Measurements from ENCODE around the gene HES1.

Gene HES1

DNA sequence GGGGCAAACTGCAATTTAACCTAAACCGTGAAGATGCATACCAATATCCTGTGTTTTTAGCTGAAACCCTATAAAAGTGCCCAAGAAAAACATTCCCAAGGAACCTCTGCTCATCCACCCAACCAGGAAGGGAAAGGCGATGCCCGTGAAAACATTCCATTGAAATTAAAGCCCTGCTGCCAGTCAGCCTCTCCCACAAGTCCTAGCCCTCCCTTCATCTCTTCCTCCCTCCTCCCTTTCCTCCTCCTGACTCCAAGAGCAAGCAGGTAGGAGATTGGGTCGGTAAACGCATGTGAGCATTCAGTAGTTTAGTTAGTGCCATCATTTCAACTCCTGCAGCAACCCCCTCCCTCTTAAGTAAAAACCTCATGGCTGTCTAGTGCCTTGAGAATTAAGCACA lies 27.7 kb downstream of the HES1 start:
- H3K4me1 ChIP-seq (ENCODE audit: control insufficient read depth, insufficient read depth, low read length), result peaks cover 9% of the 10 kb centered on the region
- no peak overlapping the region for H3K27ac ChIP-seq (ENCODE audit: low read length)
- H3K36me3 ChIP-seq (ENCODE audit: control insufficient read depth in 2 of 2, insufficient read depth in 2 of 2, low read length in 2 of 2), result no peaks in the 10 kb centered on the region

GRCh38 chr3:194164861-194165260 lies 28.9 kb downstream of the HES1 start:
- H3K27ac ChIP-seq (ENCODE audit: low read length), result no peak overlapping the region
- H3K36me3 ChIP-seq (ENCODE audit: control insufficient read depth in 2 of 2, insufficient read depth in 2 of 2, low read length in 2 of 2), result no peaks in the 10 kb centered on the region
- no peak overlapping the region for H3K4me3 ChIP-seq (ENCODE audit: low read length in 2 of 2)
- H3K27me3 ChIP-seq (ENCODE audit: control insufficient read depth in 1 of 2, insufficient read depth in 2 of 2, low read length in 2 of 2), result no peaks in the 10 kb centered on the region
- H3K9ac ChIP-seq (ENCODE audit: low read length in 2 of 2), result no peak overlapping the region
- H3K4me1 ChIP-seq (ENCODE audit: control insufficient read depth, insufficient read depth, low read length), result peaks cover 9% of the 10 kb centered on the region
- H3K9me3 ChIP-seq (ENCODE audit: control insufficient read depth in 2 of 2, low read length in 2 of 2), result no peaks in the 10 kb centered on the region

More for the DNA sequence above, 27.7 kb downstream of the HES1 start:
- Histone ChIP-seq H3K9me3 (ENCODE audit: control insufficient read depth in 2 of 2, low read length in 2 of 2) (no peaks in the 10 kb centered on the region), H3K4me3 (ENCODE audit: low read length in 2 of 2) (no peak overlapping the region), H3K9ac (ENCODE audit: low read length in 2 of 2) (no peak overlapping the region), H3K27me3 (ENCODE audit: control insufficient read depth in 1 of 2, insufficient read depth in 2 of 2, low read length in 2 of 2) (no peaks in the 10 kb centered on the region)

GRCh38 chr3:194165271-194166018 lies 29.5 kb downstream of the HES1 start:
- no peaks in the 10 kb centered on the region for H3K9me3 ChIP-seq (ENCODE audit: control insufficient read depth in 2 of 2, low read length in 2 of 2)
- H3K4me3 ChIP-seq (ENCODE audit: low read length in 2 of 2), result no peak overlapping the region
- H3K9ac ChIP-seq (ENCODE audit: low read length in 2 of 2), result no peak overlapping the region
- H3K36me3 ChIP-seq (ENCODE audit: control insufficient read depth in 2 of 2, insufficient read depth in 2 of 2, low read length in 2 of 2), result no peaks in the 10 kb centered on the region
- H3K27ac ChIP-seq (ENCODE audit: low read length), result no peak overlapping the region
- peaks cover 9% of the 10 kb centered on the region for H3K4me1 ChIP-seq (ENCODE audit: control insufficient read depth, insufficient read depth, low read length)
- no peaks in the 10 kb centered on the region for H3K27me3 ChIP-seq (ENCODE audit: control insufficient read depth in 1 of 2, insufficient read depth in 2 of 2, low read length in 2 of 2)

DNA sequence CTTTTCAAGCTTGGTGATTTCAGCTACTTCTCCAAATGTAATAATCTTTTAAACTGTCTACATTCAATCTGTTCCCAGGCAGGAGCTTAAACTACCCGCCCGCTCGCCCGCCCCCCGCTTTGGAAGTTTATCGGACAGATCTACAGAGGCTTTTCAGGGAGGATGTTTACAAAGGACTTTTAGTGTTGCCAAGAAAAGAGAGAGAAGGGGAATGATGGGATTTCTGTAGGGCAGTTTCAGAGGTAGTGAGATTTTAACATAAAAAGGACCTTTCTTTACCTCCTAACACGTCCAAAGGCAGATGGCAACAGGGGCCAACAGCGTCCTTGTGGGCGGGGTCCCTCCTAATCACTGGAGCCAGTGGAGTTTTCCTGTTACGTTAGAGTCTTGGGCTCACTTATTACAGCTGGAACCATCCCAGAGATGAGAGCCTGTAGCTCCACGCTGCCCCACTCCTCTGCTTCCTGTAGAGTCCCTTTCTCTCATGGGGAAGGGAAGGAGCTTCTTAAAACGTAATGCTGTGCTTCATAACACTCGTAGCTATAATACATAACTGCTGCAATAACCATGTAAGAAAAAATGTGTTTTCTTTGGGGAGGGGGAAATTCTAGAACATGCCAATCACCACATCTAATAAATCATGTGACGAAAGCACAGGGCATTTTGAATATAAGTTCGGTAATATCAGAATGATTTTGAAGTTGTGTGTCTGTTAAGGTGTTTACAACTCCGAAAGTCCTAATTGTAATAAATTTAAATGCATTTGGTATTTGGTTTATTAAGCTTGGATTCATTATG lies 30.9 kb downstream of the HES1 start:
- peak overlapping the region in 1 of 2 donors; percentile 36 for H3K9ac ChIP-seq (ENCODE audit: low read length in 2 of 2)
- no peaks in the 10 kb centered on the region for H3K9me3 ChIP-seq (ENCODE audit: control insufficient read depth in 2 of 2, low read length in 2 of 2)
- peak overlapping the region; percentile 66 to 67 for H3K4me3 ChIP-seq (ENCODE audit: low read length in 2 of 2)
- no peak overlapping the region for H3K27ac ChIP-seq (ENCODE audit: low read length)
- H3K4me1 ChIP-seq (ENCODE audit: control insufficient read depth, insufficient read depth, low read length), result peaks cover 9% of the 10 kb centered on the region
- H3K27me3 ChIP-seq (ENCODE audit: control insufficient read depth in 1 of 2, insufficient read depth in 2 of 2, low read length in 2 of 2), result no peaks in the 10 kb centered on the region
- H3K36me3 ChIP-seq (ENCODE audit: control insufficient read depth in 2 of 2, insufficient read depth in 2 of 2, low read length in 2 of 2), result no peaks in the 10 kb centered on the region

DNA sequence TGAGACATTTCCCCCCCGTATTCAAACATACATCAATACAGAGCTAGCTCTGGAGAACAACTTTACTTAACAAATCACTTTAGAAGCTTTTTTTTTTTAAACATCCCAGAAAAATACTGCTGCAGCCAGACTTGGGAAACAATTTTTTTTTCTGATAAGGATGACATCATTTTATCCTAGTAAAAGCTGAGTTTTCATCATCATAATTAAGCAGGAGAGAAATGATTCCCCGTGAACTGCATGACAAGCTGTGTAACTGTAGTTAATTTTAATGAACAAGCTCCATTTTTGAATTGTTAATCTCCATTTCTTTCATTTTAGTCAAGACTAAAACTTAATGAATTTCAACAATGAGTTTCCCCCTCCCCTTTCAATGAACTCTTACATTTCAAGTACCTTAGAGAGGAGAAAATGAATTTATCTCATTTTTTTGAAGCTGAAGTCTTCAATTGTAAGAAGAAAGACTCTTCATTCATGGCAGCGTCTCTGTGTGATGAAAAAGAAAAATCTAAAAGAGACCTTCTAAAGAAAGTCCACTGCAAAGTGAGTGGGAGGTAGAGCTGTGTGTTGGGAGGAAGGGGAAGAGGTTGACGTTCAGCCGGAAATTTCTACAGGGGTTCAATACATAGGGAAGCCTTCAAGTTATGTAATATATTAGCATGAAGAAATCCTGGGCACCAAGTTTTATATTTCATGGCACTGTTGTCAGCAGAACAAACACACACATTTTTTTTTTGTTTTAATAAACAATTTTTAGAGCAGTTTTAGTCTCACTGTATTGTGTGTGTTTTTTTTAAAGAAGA lies 31.7 kb downstream of the HES1 start:
- Histone ChIP-seq H3K36me3 (ENCODE audit: control insufficient read depth in 2 of 2, insufficient read depth in 2 of 2, low read length in 2 of 2) (no peaks in the 10 kb centered on the region), H3K9ac (ENCODE audit: low read length in 2 of 2) (no peak overlapping the region), H3K27ac (ENCODE audit: low read length) (no peak overlapping the region), H3K4me3 (ENCODE audit: low read length in 2 of 2) (no peak overlapping the region), H3K4me1 (ENCODE audit: control insufficient read depth, insufficient read depth, low read length) (peaks cover 9% of the 10 kb centered on the region), H3K9me3 (ENCODE audit: control insufficient read depth in 2 of 2, low read length in 2 of 2) (no peaks in the 10 kb centered on the region), H3K27me3 (ENCODE audit: control insufficient read depth in 1 of 2, insufficient read depth in 2 of 2, low read length in 2 of 2) (no peaks in the 10 kb centered on the region)

- Histone ChIP-seq H3K4me3 (ENCODE audit: low read length in 2 of 2) (no peak overlapping the region), H3K4me1 (ENCODE audit: control insufficient read depth, insufficient read depth, low read length) (peaks cover 9% of the 10 kb centered on the region)
Measured at GRCh38 chr3:194168994-194169393, 33.0 kb downstream of the HES1 start.

DNA sequence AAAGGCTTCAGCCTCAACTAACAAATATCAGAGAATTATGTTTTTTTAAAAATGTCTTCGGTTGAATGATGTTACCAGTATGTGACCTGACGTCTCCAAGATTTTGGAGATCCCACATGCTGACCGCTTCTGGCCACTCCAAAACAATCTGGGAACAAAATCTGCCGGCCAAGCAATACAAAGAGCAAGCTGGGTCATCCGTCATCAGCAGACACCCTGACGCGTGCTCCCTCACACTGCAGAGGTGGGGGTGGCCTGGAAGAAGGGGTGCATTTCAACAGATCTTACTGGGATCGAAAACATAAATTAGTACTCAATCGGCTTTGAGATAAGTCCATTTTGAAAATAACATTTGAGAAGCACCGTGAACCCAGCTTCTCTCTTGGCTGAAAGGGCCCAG lies 33.6 kb downstream of the HES1 start:
- Histone ChIP-seq H3K9me3 (ENCODE audit: control insufficient read depth in 2 of 2, low read length in 2 of 2) (no peaks in the 10 kb centered on the region), H3K4me1 (ENCODE audit: control insufficient read depth, insufficient read depth, low read length) (peaks cover 9% of the 10 kb centered on the region), H3K27ac (ENCODE audit: low read length) (no peak overlapping the region), H3K4me3 (ENCODE audit: low read length in 2 of 2) (no peak overlapping the region), H3K9ac (ENCODE audit: low read length in 2 of 2) (no peak overlapping the region), H3K27me3 (ENCODE audit: control insufficient read depth in 1 of 2, insufficient read depth in 2 of 2, low read length in 2 of 2) (no peaks in the 10 kb centered on the region), H3K36me3 (ENCODE audit: control insufficient read depth in 2 of 2, insufficient read depth in 2 of 2, low read length in 2 of 2) (no peaks in the 10 kb centered on the region)

More at GRCh38 chr3:194168994-194169393, 33.0 kb downstream of the HES1 start:
- Histone ChIP-seq H3K36me3 (ENCODE audit: control insufficient read depth in 2 of 2, insufficient read depth in 2 of 2, low read length in 2 of 2) (no peaks in the 10 kb centered on the region), H3K9ac (ENCODE audit: low read length in 2 of 2) (no peak overlapping the region), H3K9me3 (ENCODE audit: control insufficient read depth in 2 of 2, low read length in 2 of 2) (no peaks in the 10 kb centered on the region), H3K27ac (ENCODE audit: low read length) (no peak overlapping the region), H3K27me3 (ENCODE audit: control insufficient read depth in 1 of 2, insufficient read depth in 2 of 2, low read length in 2 of 2) (no peaks in the 10 kb centered on the region)

DNA sequence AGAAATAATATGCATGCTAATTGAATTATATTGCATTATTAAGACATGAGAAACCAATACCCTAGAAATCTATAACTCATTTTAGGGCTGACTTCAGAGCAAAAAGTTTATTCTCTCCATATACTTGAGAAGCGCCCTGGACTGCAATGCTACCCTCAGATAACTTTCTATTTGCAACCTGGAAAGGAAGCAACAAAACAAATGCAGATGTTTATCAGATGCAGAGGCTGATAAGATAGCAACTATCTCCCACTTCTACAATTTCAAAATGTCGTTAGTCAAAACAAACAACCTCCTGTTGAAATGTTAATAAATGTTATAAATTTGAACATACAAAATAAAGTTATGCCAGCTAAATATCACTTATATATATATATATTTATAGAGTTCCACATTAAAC lies 34.8 kb downstream of the HES1 start:
- Histone ChIP-seq H3K27ac (ENCODE audit: low read length) (no peak overlapping the region), H3K4me1 (ENCODE audit: control insufficient read depth, insufficient read depth, low read length) (peaks cover 9% of the 10 kb centered on the region), H3K9ac (ENCODE audit: low read length in 2 of 2) (no peak overlapping the region), H3K36me3 (ENCODE audit: control insufficient read depth in 2 of 2, insufficient read depth in 2 of 2, low read length in 2 of 2) (no peaks in the 10 kb centered on the region), H3K27me3 (ENCODE audit: control insufficient read depth in 1 of 2, insufficient read depth in 2 of 2, low read length in 2 of 2) (peaks cover 0 to 6% of the 10 kb centered on the region in 2 donors), H3K9me3 (ENCODE audit: control insufficient read depth in 2 of 2, low read length in 2 of 2) (no peaks in the 10 kb centered on the region), H3K4me3 (ENCODE audit: low read length in 2 of 2) (no peak overlapping the region)

GRCh38 chr3:194174406-194174805 lies 38.5 kb downstream of the HES1 start:
- Histone ChIP-seq H3K4me1 (ENCODE audit: control insufficient read depth, insufficient read depth, low read length) (no peaks in the 10 kb centered on the region), H3K4me3 (ENCODE audit: low read length in 2 of 2) (no peak overlapping the region), H3K27ac (ENCODE audit: low read length) (no peak overlapping the region), H3K36me3 (ENCODE audit: control insufficient read depth in 2 of 2, insufficient read depth in 2 of 2, low read length in 2 of 2) (no peaks in the 10 kb centered on the region), H3K27me3 (ENCODE audit: control insufficient read depth in 1 of 2, insufficient read depth in 2 of 2, low read length in 2 of 2) (peaks cover 0 to 6% of the 10 kb centered on the region in 2 donors), H3K9me3 (ENCODE audit: control insufficient read depth in 2 of 2, low read length in 2 of 2) (no peaks in the 10 kb centered on the region), H3K9ac (ENCODE audit: low read length in 2 of 2) (no peak overlapping the region)

DNA sequence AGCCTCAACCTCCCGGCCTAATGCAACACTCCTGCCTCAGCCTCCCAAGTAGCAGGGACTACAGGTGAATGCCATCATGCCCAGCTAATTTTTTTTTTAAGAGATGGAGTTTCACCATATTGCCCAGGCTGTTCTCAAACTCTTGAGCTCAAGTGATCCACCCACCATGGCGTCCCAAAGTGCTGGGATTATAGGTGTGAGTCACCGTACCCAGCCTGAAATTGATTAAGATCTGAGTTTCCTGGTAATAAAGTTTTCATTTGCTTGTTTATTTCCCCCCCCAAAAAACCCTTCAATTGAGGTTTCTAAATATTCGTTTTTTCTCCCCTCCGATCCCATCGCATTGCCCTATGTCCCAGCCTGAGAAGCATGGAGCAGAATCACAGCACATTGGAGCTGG lies 39.0 kb downstream of the HES1 start:
- Histone ChIP-seq H3K4me3 (ENCODE audit: low read length in 2 of 2) (no peak overlapping the region), H3K9me3 (ENCODE audit: control insufficient read depth in 2 of 2, low read length in 2 of 2) (no peaks in the 10 kb centered on the region), H3K9ac (ENCODE audit: low read length in 2 of 2) (no peak overlapping the region), H3K27me3 (ENCODE audit: control insufficient read depth in 1 of 2, insufficient read depth in 2 of 2, low read length in 2 of 2) (peaks cover 0 to 6% of the 10 kb centered on the region in 2 donors), H3K4me1 (ENCODE audit: control insufficient read depth, insufficient read depth, low read length) (no peaks in the 10 kb centered on the region), H3K36me3 (ENCODE audit: control insufficient read depth in 2 of 2, insufficient read depth in 2 of 2, low read length in 2 of 2) (no peaks in the 10 kb centered on the region), H3K27ac (ENCODE audit: low read length) (no peak overlapping the region)

Measured in stomach smooth muscle (tissue), 2 donors.